GM12874 (cell line): ENCODE measurements around the gene NDUFAF8.

Experiments
- CTCF ChIP-seq: IDR thresholded peaks from 2 replicates; pipeline ENCODE4 v1.5.1; 2011; ENCODE audit warnings: low read depth, mild to moderate bottlenecking, control low read depth, low read length, moderate library complexity; ENCODE audit not compliant: insufficient read depth

The NDUFAF8 gene

GRCh38 chr17:81282876-81283275 lies 43.8 kb downstream of the NDUFAF8 start:
- no peak for TF ChIP-seq CTCF

GRCh38 chr17:81285179-81285878 lies 46.2 kb downstream of the NDUFAF8 start:
- TF ChIP-seq CTCF = no peak

- no peak for TF ChIP-seq CTCF
Measured at GRCh38 chr17:81285894-81286293, 46.8 kb downstream of the NDUFAF8 start.

GRCh38 chr17:81286491-81287145 lies 47.5 kb downstream of the NDUFAF8 start:
- TF ChIP-seq CTCF = no peak

GRCh38 chr17:81287152-81287551 lies 48.0 kb downstream of the NDUFAF8 start:
- TF ChIP-seq CTCF = no peak

GRCh38 chr17:81287741-81288430 lies 48.8 kb downstream of the NDUFAF8 start:
- no peak for TF ChIP-seq CTCF

GRCh38 chr17:81288715-81289114 lies 49.6 kb downstream of the NDUFAF8 start:
- TF ChIP-seq CTCF = no peak
